Right lobe of liver (tissue), 4 donors: ENCODE data around the gene PCNX3.

ENCODE experiments used
- CTCF ChIP-seq, 4 donors: fragments of 200-600 bp in 3 of 4; fragments of 450-650 bp in 1 of 4; IDR thresholded peaks; one replicate each; pipeline versions ENCODE4 v1.5.1 to v1.8.0; 2016 to 2022; ENCODE audit warnings: antibody characterized with exemption in 4 of 4, mild to moderate bottlenecking in 2 of 4
- POLR2A ChIP-seq: fragments of 450-650 bp; IDR thresholded peaks from one replicate; pipeline ENCODE4 v1.6.1; 2017; ENCODE audit warnings: antibody characterized with exemption, mild to moderate bottlenecking
- donor health status: DM: no; HTN: no; CAD: no.
- donor health status: DM: no; HTN: no; CAD: no.
- donor health status: DM: no; HTN: yes; CAD: no.

GRCh38 chr11:65590240-65590738 is 25.3 kb upstream of the PCNX3 start:
- TF ChIP-seq CTCF (IDR thresholded peaks at IDR 0.05) (no peak), POLR2A (no peak)
